Kidney epithelial cell (primary cell): Measurements from ENCODE around the gene SLC41A3. TPM values are rescaled to one million over a fixed set of nuclear protein-coding genes. Genes with fewer than 3 reads are reported as not detected.
"Not testable (repeated sequence)": the region's sequence is repeated elsewhere in the genome, so short reads cannot be mapped to it uniquely, and the experiment has no call there.

Experiments used
- DNase-seq: peaks from one replicate; pipeline ENCODE4 v3.0.0-alpha.2; 2010; ENCODE audit warnings: low read depth
- H3K27me3 ChIP-seq: 2 replicates; pipeline ENCODE4 v1.6.0; 2011; ENCODE audit warnings: low read length; ENCODE audit not compliant: control insufficient read depth, insufficient read depth
- H3K36me3 ChIP-seq: 2 replicates; pipeline ENCODE4 v1.5.1; 2011; ENCODE audit warnings: low read length; ENCODE audit not compliant: control insufficient read depth, insufficient read depth
- H3K4me3 ChIP-seq: 2 replicates; pipeline ENCODE4 v1.5.1; 2011; ENCODE audit warnings: low read depth, mild to moderate bottlenecking, control low read depth, low read length
- total RNA-seq: library from RNA; depleted of rRNA; stranded (reverse); fragments of >200 nt; gene quantifications from 2 replicates; pipeline ENCODE4 v1.2.3, GENCODE V29; 2015
- TF ChIP-seq, protein P1 (sequence below): IDR thresholded peaks from 2 replicates; pipeline ENCODE4 v1.5.1; 2011; ENCODE audit warnings: mild to moderate bottlenecking, moderate library complexity, low read length, control low read depth, inconsistent platforms; ENCODE audit not compliant: insufficient read depth, poor library complexity, severe bottlenecking

SLC41A3 gene
- total RNA-seq, 1 donor from 2014 or later, result 74.9 TPM

DNA sequence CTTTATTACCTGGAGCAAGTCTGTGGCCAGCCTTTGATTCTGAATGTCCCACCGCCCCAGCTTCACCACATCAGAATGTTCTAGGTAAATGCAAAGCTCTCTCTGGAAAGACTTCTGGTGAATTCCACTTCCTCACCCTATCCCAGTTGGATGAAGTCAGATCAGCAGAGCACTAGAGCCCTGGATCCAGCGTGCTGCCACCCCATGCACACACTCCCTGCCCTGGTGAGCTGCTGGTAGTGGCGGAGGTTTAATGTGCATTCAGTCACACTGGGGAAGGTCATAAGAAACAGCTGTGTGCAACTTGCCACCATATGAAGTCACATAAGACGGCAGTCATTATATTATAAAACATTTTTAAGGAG, 16.3 kb upstream of the SLC41A3 start:
- H3K27me3 ChIP-seq, result no peaks in the 10 kb centered on the region
- no peak overlapping the region for H3K4me3 ChIP-seq
- H3K36me3 ChIP-seq, result no peaks in the 10 kb centered on the region
- no peak for DNase-seq
- TF ChIP-seq, protein P1, sequence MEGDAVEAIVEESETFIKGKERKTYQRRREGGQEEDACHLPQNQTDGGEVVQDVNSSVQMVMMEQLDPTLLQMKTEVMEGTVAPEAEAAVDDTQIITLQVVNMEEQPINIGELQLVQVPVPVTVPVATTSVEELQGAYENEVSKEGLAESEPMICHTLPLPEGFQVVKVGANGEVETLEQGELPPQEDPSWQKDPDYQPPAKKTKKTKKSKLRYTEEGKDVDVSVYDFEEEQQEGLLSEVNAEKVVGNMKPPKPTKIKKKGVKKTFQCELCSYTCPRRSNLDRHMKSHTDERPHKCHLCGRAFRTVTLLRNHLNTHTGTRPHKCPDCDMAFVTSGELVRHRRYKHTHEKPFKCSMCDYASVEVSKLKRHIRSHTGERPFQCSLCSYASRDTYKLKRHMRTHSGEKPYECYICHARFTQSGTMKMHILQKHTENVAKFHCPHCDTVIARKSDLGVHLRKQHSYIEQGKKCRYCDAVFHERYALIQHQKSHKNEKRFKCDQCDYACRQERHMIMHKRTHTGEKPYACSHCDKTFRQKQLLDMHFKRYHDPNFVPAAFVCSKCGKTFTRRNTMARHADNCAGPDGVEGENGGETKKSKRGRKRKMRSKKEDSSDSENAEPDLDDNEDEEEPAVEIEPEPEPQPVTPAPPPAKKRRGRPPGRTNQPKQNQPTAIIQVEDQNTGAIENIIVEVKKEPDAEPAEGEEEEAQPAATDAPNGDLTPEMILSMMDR, result no peak

DNA sequence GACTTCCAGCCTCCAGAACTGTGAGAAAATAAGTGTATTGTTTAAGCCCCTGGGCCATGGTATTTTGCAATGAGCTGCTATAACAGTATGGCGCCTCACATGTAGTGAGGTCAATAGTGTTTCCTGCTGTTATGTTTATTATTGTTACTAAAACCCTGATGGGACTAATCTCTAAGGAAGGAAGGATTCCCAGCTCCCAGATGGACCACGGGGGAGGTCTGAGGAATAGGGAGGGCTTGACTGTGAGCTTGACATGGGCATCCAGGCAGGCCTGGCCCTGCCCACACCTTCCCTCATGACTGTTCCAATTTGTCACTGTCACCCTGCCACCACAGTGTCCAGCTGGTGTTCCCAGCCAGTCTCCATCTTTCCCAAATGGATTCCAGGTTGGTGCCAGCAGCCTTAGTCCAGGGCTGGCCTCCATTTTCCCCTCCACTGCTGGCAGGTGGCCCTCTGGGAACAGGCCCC, 14.5 kb upstream of the SLC41A3 start:
- Histone ChIP-seq H3K36me3 (no peaks in the 10 kb centered on the region), H3K27me3 (no peaks in the 10 kb centered on the region), H3K4me3 (no peak overlapping the region)
- DNase-seq, result no peak
- TF ChIP-seq, protein P1, result no peak

DNA sequence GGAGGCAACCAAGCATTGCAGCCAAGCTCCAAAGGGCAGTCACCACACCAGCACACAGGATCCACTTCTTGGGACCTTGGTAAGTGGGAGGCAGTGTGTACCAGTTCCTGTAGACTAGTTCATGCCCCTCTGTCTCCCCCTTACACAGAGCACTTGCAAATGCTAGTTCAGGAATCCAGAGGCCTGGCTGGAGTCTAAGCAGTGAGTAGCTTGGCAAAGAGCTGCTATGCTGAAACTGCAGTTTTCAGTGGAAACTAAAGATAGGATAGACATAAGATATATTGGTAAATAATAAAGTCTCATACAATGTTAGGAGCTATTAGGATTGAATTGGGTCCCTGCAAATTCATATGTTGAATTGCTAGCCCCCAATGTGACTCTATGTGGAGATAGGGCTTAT, 13.9 kb upstream of the SLC41A3 start:
- H3K36me3 ChIP-seq, result no peaks in the 10 kb centered on the region
- no peak for DNase-seq
- no peak overlapping the region for H3K4me3 ChIP-seq
- H3K27me3 ChIP-seq, result no peaks in the 10 kb centered on the region
- TF ChIP-seq, protein P1, result no peak

DNA sequence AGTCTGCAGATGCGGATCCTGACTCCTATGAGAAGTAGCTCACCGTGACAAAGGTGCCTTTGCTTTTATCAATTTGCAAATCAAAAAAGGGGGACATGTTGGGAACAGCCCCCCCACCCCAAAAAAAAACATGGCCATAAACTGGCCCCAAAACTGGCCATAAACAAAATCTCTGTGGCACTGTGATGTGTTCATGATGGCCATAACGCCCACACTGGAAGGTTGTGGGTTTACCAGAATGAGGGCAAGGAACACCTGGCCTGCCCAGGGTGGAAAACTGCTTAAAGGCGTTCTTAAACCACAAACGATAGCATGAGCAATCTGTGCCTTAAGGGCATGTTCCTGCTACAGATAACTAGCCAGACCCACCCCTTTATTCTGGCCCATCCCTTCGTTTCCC, 12.3 kb upstream of the SLC41A3 start:
- H3K27me3 ChIP-seq, H3K36me3 ChIP-seq, H3K4me3 ChIP-seq, DNase-seq: not testable (repeated sequence)

DNA sequence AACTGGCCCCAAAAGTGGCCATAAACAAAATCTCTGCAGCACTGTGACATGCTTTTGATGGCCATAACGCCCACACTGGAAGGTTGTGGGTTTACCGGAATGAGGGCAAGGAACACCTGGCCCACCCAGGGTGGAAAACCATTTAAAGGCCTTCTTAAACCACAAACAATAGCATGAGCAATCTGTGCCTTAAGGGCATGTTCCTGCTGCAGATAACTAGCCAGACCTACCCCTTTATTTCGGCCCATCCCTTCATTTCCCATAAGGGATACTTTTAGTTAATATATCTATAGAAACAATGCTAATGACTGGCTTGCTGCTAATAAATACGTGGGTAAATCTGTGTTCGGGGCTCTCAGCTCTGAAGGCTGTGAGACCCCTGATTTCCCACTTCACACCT, 8.2 kb upstream of the SLC41A3 start:
- H3K27me3 ChIP-seq, DNase-seq, H3K4me3 ChIP-seq, H3K36me3 ChIP-seq: not testable (repeated sequence)

DNA sequence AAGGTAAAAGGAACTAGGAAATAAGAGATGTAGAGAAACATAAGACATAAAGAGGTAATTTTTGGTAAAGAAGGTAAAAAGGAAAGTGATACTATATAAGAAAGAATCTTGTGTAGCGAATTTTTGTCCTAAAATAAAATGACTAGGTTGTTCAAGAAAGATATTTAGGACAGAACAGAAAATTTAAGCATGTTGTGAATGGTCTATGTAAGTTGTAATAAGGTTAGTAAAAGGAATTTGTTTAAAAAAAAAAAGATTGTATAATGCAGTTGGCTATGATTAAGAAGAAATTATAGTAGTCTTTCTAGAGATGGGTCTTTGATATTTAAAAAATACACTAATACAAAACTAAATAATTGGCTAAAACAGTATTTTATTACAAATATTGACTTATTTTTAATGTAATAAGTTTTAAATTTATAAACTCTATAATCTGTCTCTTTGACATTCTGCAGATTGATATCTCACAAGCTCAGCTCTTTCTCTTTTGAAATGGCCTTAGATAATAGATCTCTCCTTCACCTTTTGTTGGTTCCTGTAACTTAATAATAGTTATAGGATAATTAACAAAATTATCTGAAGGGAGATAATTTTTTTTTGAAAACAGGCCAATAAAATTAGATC, 3.7 kb upstream of the SLC41A3 start:
- Histone ChIP-seq H3K4me3 (no peak overlapping the region), H3K36me3 (no peaks in the 10 kb centered on the region), H3K27me3 (no peaks in the 10 kb centered on the region)
- TF ChIP-seq, protein P1, result no peak
- DNase-seq, result no peak

DNA sequence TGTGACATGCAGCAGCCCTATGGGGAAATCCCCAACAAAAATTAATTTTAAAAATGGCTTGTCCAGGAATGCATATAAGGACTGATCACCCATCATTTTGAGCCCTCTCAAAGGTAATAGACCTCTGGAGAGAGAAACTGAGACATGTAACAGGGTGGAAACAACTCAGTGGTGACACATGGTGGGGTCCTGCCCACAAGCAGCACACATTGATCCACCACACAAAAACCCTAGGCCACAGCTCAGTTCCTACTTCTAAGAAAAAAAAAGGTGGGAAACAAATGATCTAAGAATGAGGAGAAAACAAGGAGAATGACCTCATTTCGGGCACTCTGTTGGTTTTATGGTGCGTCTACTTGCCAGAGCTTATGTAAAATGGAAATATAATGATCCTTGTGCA, 1.9 kb upstream of the SLC41A3 start:
- DNase-seq, result no peak
- no peaks in the 10 kb centered on the region for H3K36me3 ChIP-seq
- H3K4me3 ChIP-seq, result no peak overlapping the region
- TF ChIP-seq, protein P1, result no peak
- no peaks in the 10 kb centered on the region for H3K27me3 ChIP-seq
